A549 treated with dexamethasone at 1 μM for 4 hours (cell line): ENCODE measurements around the gene PMAIP1. TPM values are rescaled to one million over a fixed set of nuclear protein-coding genes. Genes with fewer than 3 reads are reported as not detected.

ENCODE experiments used
- total RNA-seq: library from RNA; stranded (reverse); fragments of 200-300 nt; extraction: Qiagen RNA extraction; gene quantifications from 5 replicates; pipeline ENCODE4 v1.2.3, GENCODE V29; 2022

PMAIP1 gene
- 13.7 to 16.2 TPM (median 15.4 TPM) in 5 replicates for total RNA-seq

GRCh38 chr18:59899298-59900221 is at the start of gene PMAIP1:
Gene PMAIP1 (plus strand): TSS chr18:59899996. CDS start chr18:59900178, 182 bp downstream.

Other genes starting within 250 kb of the PMAIP1 start
- 7.0 to 16.4 TPM (median 13.2 TPM) in 5 replicates for gene CCBE1, start 202.6 kb upstream of the PMAIP1 start, total RNA-seq